ENCODE results near the gene TSSK3. TPM values are rescaled to one million over a fixed set of nuclear protein-coding genes. Genes with fewer than 3 reads are reported as not detected.
A peak's percentile ranks its signal among the peaks of the same experiment; 100 is the strongest.

TSSK3 gene
- total and polyA plus RNA-seq, 9 of the 15 experiments (the other 6 are each of a cell fraction or from before 2014, with no cell fraction given) = 0.27 to 2.8 (median 1.9) TPM

GRCh38 chr1:32351399-32352238 is 10.7 kb upstream of the TSSK3 start (continued):
- TF ChIP-seq HES1 (IDR thresholded peaks at IDR 0.05; ENCODE audit: low read depth) (no peak), ZNF282 (CRISPR knock-in tag; IDR thresholded peaks at IDR 0.05) (no peak), FOXK1 (CRISPR knock-in tag; IDR thresholded peaks at IDR 0.05; ENCODE audit: borderline replicate concordance) (no peak), AFF4 (CRISPR knock-in tag; IDR thresholded peaks at IDR 0.05) (0 out of 2 replicates have a peak, but pooled peaks have one; percentile 56), MBD2 (IDR thresholded peaks at IDR 0.05; ENCODE audit: borderline replicate concordance, low read depth) (no peak), NCOR1 (IDR thresholded peaks at IDR 0.05) (no peak), XRCC3 (IDR thresholded peaks at IDR 0.05) (no peak), BRD9 (IDR thresholded peaks at IDR 0.05; ENCODE audit: low read depth, partially characterized antibody) (no peak), SIRT6 (IDR thresholded peaks at IDR 0.05; ENCODE audit: low read depth, low read length) (no peak), CEBPG (CRISPR knock-in tag; IDR thresholded peaks at IDR 0.05) (no peak), CEBPG (tag; conservative IDR thresholded peaks at IDR 0.05 in 1 of 2, IDR thresholded peaks at IDR 0.05 in 1 of 2) (no peak), ZNF592 (IDR thresholded peaks at IDR 0.05) (peak; percentile 64), SMARCC2 (IDR thresholded peaks at IDR 0.05; ENCODE audit: low read depth) (no peak), HNRNPK (IDR thresholded peaks at IDR 0.05; ENCODE audit: low read depth, low read length, poor library complexity, severe bottlenecking) (peak; percentile 88), ELK3 (CRISPR knock-in tag; IDR thresholded peaks at IDR 0.05) (no peak)
- TF ChIP-seq, protein P1, sequence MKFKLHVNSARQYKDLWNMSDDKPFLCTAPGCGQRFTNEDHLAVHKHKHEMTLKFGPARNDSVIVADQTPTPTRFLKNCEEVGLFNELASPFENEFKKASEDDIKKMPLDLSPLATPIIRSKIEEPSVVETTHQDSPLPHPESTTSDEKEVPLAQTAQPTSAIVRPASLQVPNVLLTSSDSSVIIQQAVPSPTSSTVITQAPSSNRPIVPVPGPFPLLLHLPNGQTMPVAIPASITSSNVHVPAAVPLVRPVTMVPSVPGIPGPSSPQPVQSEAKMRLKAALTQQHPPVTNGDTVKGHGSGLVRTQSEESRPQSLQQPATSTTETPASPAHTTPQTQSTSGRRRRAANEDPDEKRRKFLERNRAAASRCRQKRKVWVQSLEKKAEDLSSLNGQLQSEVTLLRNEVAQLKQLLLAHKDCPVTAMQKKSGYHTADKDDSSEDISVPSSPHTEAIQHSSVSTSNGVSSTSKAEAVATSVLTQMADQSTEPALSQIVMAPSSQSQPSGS (CRISPR knock-in tag; IDR thresholded peaks at IDR 0.05) = 0 out of 2 replicates have a peak, but pooled peaks have one; percentile 27
